Activated naive CD4-positive, alpha-beta T cell treated with anti-CD3 and anti-CD28 coated beads, Interleukin-2, amount 10 ng/mL, durations not matched to agents 7 days and 5 days (primary cell): ENCODE measurements around the gene MTCL1.
A peak's percentile ranks its signal among the peaks of the same experiment; 100 is the strongest.
"Not testable (repeated sequence)": the region's sequence is repeated elsewhere in the genome, so short reads cannot be mapped to it uniquely, and the experiment has no call there.

Experiments used
- CTCF ChIA-PET: fragments of 350-600 bp; sonication (Branson Sonifier 250); formaldehyde crosslinking; loops from one replicate; lab custom pipeline; 2021; ENCODE audit warnings: antibody characterized with exemption; lab: Charles Lee
- DNase-seq: peaks from one replicate; pipeline ENCODE4 v3.0.0-alpha.2; 2020
- H3K27ac Mint-ChIP-seq: one replicate; pipeline ENCODE4 v1.8.0; 2021; ENCODE audit warnings: mild to moderate bottlenecking, moderate library complexity, mixed read lengths
- H3K27me3 Mint-ChIP-seq: one replicate; pipeline ENCODE4 v1.8.0; 2021; ENCODE audit warnings: mild to moderate bottlenecking, mixed read lengths
- H3K36me3 Mint-ChIP-seq: one replicate; pipeline ENCODE4 v1.8.0; 2021; ENCODE audit warnings: mixed read lengths
- H3K4me1 Mint-ChIP-seq: one replicate; pipeline ENCODE4 v1.8.0; 2021; ENCODE audit warnings: mixed read lengths
- H3K4me3 Mint-ChIP-seq: one replicate; pipeline ENCODE4 v1.8.0; 2021; ENCODE audit warnings: mild to moderate bottlenecking, moderate library complexity, mixed read lengths
- H3K9me3 Mint-ChIP-seq: one replicate; pipeline ENCODE4 v1.8.0; 2021; ENCODE audit warnings: mixed read lengths

Gene MTCL1

DNA sequence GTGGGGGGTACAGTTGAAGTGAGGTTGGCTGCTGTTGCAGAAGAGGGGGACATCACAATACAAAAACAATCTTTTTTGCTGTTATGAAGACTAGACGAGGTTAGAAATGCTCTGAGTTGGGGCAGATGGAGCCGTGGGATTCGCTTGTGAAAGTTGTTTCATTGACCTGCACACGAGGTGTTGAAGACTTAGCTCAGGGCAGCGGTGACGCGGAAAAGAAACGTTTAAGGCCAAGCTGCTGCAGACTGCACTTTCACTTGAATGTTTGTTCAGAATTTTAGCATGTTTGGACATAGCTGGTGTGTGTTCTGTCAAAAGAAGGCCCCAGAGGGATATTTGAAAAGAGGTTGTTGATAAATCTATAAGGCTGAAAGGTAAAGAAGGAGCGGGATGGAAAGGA, 46.3 kb downstream of the MTCL1 start:
- no peak for DNase-seq
- H3K9me3 Mint-ChIP-seq: no peaks in the 10 kb centered on the region
- peak overlapping the region; percentile 13 for H3K27ac Mint-ChIP-seq
- peaks cover 28% of the 10 kb centered on the region for H3K27me3 Mint-ChIP-seq
- CTCF ChIA-PET: no interaction called here
- peaks cover 11% of the 10 kb centered on the region for H3K36me3 Mint-ChIP-seq
- peaks cover 72% of the 10 kb centered on the region for H3K4me1 Mint-ChIP-seq
- no peak overlapping the region for H3K4me3 Mint-ChIP-seq

DNA sequence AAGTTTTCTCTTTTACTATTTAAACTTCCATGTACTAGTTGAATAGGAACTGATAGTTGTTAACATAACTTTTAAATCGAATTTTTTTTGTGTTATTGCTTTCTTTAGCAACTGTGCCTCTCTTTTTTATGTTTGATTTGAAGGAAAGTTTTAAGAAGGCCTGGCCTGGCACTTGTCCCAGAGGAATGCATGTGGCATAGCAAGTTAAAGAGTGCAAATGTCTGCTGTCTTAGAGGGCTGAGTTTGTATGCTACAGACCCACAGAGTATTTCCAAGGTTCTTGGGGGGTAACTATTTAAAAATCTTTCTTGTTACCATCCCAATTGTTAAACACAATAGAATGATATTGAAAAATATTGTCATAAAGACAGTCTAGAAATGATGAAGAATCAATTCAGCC, 47.0 kb downstream of the MTCL1 start:
- DNase-seq: no peak
- peaks cover 10% of the 10 kb centered on the region for H3K36me3 Mint-ChIP-seq
- no peak overlapping the region for H3K27ac Mint-ChIP-seq
- peaks cover 72% of the 10 kb centered on the region for H3K4me1 Mint-ChIP-seq
- H3K4me3 Mint-ChIP-seq: no peak overlapping the region
- H3K9me3 Mint-ChIP-seq: no peaks in the 10 kb centered on the region
- peaks cover 25% of the 10 kb centered on the region for H3K27me3 Mint-ChIP-seq
- CTCF ChIA-PET: no interaction called here

- Mint-ChIP-seq H3K4me3 (peak overlapping the region; percentile 54), H3K9me3 (no peaks in the 10 kb centered on the region), H3K36me3 (peaks cover 10% of the 10 kb centered on the region), H3K27me3 (peaks cover 44% of the 10 kb centered on the region), H3K27ac (peak overlapping the region; percentile 94), H3K4me1 (peaks cover 66% of the 10 kb centered on the region)
- CTCF ChIA-PET: no interaction called here
- DNase-seq: peak; percentile 86
These were observed 49.9 kb downstream of the MTCL1 start for GRCh38 chr18:8754995-8755960.

DNA sequence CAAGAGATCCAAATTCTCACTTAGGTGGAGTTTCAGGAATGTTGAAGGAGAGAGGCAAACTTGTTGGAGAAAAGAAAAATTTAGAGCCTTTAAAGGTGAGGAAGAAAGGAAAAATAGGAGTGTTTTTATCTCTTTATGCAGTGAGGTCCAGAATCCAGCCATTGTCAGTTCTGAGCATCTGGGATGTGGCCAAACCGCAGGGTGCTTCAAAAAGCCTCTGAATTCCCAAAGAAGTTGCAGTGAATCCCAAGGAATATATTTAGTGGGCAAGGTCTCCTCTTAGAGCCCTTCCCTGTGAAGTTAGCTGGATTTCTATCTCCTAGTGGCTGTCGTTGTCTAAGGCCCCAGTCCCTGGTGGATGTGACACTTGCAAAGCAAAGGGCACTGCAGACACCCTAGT, 51.2 kb downstream of the MTCL1 start:
- CTCF ChIA-PET: no interaction called here

DNA sequence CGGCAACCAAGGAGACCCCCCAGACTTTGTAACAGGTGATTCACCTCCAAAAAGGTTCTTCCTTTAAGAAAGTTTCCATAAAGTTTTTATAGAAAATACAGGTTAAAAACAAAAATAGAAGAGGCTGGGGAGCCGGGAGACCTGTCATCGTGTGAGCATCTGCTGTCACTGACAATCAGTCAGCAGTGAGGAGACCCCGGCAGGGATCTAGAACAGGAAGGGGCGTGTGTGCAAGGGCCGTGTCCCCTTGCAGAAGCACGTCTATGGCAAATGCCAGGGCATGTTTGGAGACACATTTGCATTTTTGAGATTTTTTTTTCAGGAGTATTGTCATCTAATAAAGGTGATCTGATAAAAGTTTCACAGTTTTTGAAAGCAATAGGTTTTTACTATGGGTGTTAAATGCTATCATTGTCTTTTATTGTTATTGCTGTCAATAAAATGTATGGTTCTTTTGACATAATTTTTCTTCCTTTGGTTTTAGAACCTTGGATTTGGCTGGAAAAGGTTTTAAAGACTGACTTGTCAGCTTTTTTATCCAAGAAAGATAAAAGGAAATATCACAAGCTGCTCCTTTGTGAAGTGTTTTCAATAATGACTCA, 52.1 kb downstream of the MTCL1 start:
- Mint-ChIP-seq H3K4me3 (no peak overlapping the region), H3K4me1 (peaks cover 53% of the 10 kb centered on the region), H3K27me3 (peaks cover 43% of the 10 kb centered on the region), H3K9me3 (peaks cover 18% of the 10 kb centered on the region), H3K27ac (no peak overlapping the region), H3K36me3 (peaks cover 5% of the 10 kb centered on the region)
- CTCF ChIA-PET: no interaction called here
- no peak for DNase-seq

More for the DNA sequence above, 51.2 kb downstream of the MTCL1 start:
- peaks cover 9% of the 10 kb centered on the region for H3K9me3 Mint-ChIP-seq
- peaks cover 8% of the 10 kb centered on the region for H3K36me3 Mint-ChIP-seq
- H3K4me3 Mint-ChIP-seq: no peak overlapping the region
- no peak for DNase-seq
- H3K4me1 Mint-ChIP-seq: peaks cover 54% of the 10 kb centered on the region
- peaks cover 43% of the 10 kb centered on the region for H3K27me3 Mint-ChIP-seq
- H3K27ac Mint-ChIP-seq: no peak overlapping the region

GRCh38 chr18:8758466-8758865, 53.1 kb downstream of the MTCL1 start:
- H3K4me1 Mint-ChIP-seq: peaks cover 46% of the 10 kb centered on the region
- peaks cover 20% of the 10 kb centered on the region for H3K9me3 Mint-ChIP-seq
- H3K27me3 Mint-ChIP-seq: peaks cover 49% of the 10 kb centered on the region
- H3K36me3 Mint-ChIP-seq: peaks cover 4% of the 10 kb centered on the region
- no peak overlapping the region for H3K27ac Mint-ChIP-seq
- DNase-seq: no peak
- CTCF ChIA-PET: no interaction called here
- H3K4me3 Mint-ChIP-seq: no peak overlapping the region

DNA sequence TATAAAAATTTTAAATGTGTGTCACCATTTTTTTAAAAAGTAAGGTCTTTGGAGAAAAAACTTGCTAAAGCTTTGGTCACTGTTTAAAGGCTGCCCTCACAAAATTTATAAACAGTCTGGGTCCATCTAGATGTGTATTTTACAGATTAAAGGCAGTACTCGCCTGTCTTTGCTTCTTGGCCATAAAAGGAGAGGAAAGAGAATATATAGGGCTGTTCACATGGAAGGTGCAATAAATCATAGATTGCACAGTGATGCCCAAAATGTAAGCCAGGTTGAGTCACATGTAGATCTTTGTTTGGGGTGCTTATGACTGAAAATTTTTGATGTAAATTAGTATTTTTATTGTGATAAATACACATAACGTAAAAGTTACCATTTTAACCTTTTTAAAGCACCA, 55.6 kb downstream of the MTCL1 start:
- DNase-seq: no peak
- no peak overlapping the region for H3K27ac Mint-ChIP-seq
- CTCF ChIA-PET: no interaction called here
- no peak overlapping the region for H3K4me3 Mint-ChIP-seq
- H3K4me1 Mint-ChIP-seq: peaks cover 26% of the 10 kb centered on the region
- peaks cover 3% of the 10 kb centered on the region for H3K36me3 Mint-ChIP-seq
- peaks cover 56% of the 10 kb centered on the region for H3K27me3 Mint-ChIP-seq
- H3K9me3 Mint-ChIP-seq: peaks cover 20% of the 10 kb centered on the region

GRCh38 chr18:8761535-8761934, 56.2 kb downstream of the MTCL1 start:
- H3K36me3 Mint-ChIP-seq, DNase-seq, H3K27ac Mint-ChIP-seq, CTCF ChIA-PET, H3K4me3 Mint-ChIP-seq: not testable (repeated sequence)
- peaks cover 57% of the 10 kb centered on the region for H3K27me3 Mint-ChIP-seq
- peaks cover 22% of the 10 kb centered on the region for H3K4me1 Mint-ChIP-seq
- H3K9me3 Mint-ChIP-seq: peaks cover 20% of the 10 kb centered on the region

DNA sequence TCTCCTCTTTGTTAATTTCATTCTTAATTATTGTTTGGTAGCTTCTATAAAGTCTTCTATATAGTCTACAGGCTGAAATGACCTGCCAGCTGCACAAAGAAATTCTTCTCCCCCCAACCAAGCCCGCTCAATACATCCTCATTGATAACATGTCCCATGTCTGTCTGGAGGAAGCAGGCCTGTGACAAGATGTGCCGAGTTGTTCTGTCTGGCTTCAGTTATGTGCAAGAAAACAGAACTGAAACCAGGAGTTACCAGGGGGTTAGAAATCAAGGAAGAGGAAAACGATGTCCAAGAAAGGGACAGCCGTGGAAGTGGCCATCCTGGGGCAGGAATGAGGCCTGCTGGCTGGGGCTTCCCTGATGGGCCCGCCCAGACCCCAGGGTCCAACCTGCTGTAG, 57.6 kb downstream of the MTCL1 start:
- peaks cover 20% of the 10 kb centered on the region for H3K9me3 Mint-ChIP-seq
- H3K27ac Mint-ChIP-seq: no peak overlapping the region
- peaks cover 50% of the 10 kb centered on the region for H3K27me3 Mint-ChIP-seq
- peaks cover 8% of the 10 kb centered on the region for H3K4me1 Mint-ChIP-seq
- no peak for DNase-seq
- CTCF ChIA-PET: no interaction called here
- H3K36me3 Mint-ChIP-seq: peaks cover 3% of the 10 kb centered on the region
- no peak overlapping the region for H3K4me3 Mint-ChIP-seq

DNA sequence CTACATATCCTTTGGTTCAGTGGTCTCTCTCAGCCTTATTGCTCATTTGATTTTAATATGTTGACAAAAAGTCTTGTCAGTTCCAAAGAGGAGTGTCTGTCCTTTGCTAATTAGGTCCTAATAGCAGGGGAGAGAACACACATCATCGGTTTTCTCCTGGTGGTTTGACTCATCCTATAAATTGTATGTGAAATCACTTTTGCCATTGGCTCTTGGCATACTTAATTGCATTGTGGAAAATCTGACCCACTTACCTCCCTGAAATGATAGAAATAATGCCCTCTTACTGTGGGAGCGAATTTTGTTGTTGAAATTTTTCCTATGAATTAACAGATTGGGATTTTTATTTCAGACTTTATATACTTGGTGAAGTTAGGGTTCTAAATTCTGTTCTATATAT, 58.3 kb downstream of the MTCL1 start:
- Mint-ChIP-seq H3K27ac (no peak overlapping the region), H3K4me3 (no peak overlapping the region), H3K36me3 (peaks cover 3% of the 10 kb centered on the region), H3K27me3 (peaks cover 44% of the 10 kb centered on the region), H3K4me1 (peaks cover 1% of the 10 kb centered on the region), H3K9me3 (peaks cover 20% of the 10 kb centered on the region)
- no peak for DNase-seq
- CTCF ChIA-PET: no interaction called here

DNA sequence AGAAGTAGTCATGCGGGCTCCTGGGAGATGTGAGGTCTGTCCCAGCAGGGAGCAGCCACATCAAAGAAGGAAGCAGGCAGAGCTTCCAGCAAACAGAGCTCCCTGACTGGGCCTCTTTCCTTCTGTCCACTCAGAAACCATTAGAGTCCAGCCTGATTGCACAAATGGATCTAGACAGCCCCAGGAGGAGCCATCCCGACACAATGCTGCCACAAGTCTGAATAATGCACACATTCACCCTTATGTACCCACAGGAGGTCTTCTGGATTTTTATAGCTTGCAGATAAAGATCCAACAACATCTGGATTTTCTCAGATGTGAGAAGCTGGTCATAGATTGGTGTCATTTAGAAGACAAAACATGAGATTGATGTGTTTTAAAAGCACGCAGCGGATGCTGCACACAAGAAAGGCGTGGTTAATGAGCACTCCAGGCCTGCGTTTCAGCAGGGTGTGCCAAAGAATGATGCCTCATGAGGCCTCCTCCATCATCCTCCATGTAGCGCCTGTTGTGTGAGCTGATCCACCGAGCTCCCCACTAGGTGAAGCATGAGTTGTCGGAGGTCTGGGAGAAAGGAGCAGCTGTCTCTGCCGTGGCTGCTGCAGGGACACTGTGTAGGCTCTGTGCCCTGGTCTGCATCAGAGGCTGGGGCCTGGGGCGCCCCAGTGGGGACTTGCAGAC, 60.6 kb downstream of the MTCL1 start:
- Mint-ChIP-seq H3K9me3 (peaks cover 17% of the 10 kb centered on the region), H3K27me3 (peaks cover 29% of the 10 kb centered on the region), H3K36me3 (peaks cover 3% of the 10 kb centered on the region), H3K27ac (no peak overlapping the region), H3K4me1 (no peaks in the 10 kb centered on the region), H3K4me3 (no peak overlapping the region)
- DNase-seq: no peak
- CTCF ChIA-PET: no interaction called here

DNA sequence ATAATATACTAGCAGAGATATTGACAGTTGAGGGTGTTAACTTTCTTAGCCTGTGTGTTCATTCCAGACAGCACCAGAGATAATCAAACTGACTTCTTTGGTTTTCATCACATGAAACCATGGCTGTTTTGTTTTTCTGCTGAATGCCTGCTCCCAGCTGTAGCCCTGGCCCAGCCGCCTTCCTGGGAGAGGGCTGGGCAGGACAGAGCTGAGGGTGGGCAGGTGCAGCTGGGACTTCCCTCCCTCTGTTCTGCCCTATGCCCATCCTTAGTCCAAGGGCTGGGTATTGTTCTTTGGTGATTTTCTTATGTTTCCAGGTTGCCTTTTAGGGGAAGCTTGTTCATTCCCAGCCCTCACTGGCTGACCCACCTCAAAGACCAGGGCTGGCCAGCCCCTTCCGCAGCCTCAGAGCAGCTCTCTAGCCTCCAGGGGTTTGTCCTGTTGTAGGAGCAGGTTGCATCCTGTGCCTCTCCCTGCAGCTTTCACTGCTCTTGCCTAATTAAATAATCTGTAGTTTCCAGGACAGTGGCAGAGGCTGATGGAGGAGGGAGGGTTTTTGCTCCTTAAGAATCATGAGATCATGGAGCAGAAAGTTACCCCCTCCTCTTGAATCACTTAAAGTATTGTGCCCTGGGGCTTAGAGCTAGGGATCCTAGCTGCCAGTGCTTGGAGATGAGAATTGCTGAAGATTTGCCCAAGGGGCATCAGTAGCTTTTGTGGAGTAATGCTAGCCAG, 61.4 kb downstream of the MTCL1 start:
- Mint-ChIP-seq H3K27me3 (peaks cover 30% of the 10 kb centered on the region), H3K27ac (no peak overlapping the region), H3K4me1 (no peaks in the 10 kb centered on the region), H3K9me3 (peaks cover 10% of the 10 kb centered on the region), H3K4me3 (no peak overlapping the region), H3K36me3 (peaks cover 3% of the 10 kb centered on the region)
- CTCF ChIA-PET: no interaction called here
- DNase-seq: no peak

GRCh38 chr18:8767340-8767739, 62.0 kb downstream of the MTCL1 start:
- no peak overlapping the region for H3K4me3 Mint-ChIP-seq
- no peak overlapping the region for H3K27ac Mint-ChIP-seq
- H3K36me3 Mint-ChIP-seq: peaks cover 3% of the 10 kb centered on the region
- peaks cover 31% of the 10 kb centered on the region for H3K27me3 Mint-ChIP-seq
- peaks cover 4% of the 10 kb centered on the region for H3K9me3 Mint-ChIP-seq
- CTCF ChIA-PET: no interaction called here
- no peaks in the 10 kb centered on the region for H3K4me1 Mint-ChIP-seq
- DNase-seq: no peak
